Measurements from ENCODE around the gene DENND1B. TPM values are rescaled to one million over a fixed set of nuclear protein-coding genes. Genes with fewer than 3 reads are reported as not detected.

The DENND1B gene
- total and polyA plus RNA-seq, 2 experiments from 2014 or later = 3.7 to 18.6 TPM

GRCh38 chr1:197567442-197567841 lies 207.8 kb downstream of the DENND1B start:
- Histone ChIP-seq H3K4me3 (no peak overlapping the region), H3K27me3 (no peaks in the 10 kb centered on the region), H3K4me1 (ENCODE audit: insufficient read depth) (no peaks in the 10 kb centered on the region), H3K79me2 (no peaks in the 10 kb centered on the region), H3K36me3 (replicated peaks; ENCODE audit: insufficient read depth, low read depth) (no peaks in the 10 kb centered on the region), H3K4me2 (no peak overlapping the region), H4K20me1 (ENCODE audit: insufficient read depth, poor library complexity, severe bottlenecking) (no peaks in the 10 kb centered on the region), H3K9me3 (ENCODE audit: low read depth) (peaks cover 3% of the 10 kb centered on the region), H3K27ac (no peak overlapping the region), H2AFZ (no peak overlapping the region), H3K9me2 (replicated peaks; ENCODE audit: insufficient read depth) (no peaks in the 10 kb centered on the region)
- TF ChIP-seq EZH2 (IDR thresholded peaks at IDR 0.05; ENCODE audit: borderline replicate concordance) = no peak
- TF ChIP-seq CTCF (IDR thresholded peaks at IDR 0.05; ENCODE audit: poor library complexity) = no peak
- no peak for TF ChIP-seq EZH2phosphoT487 (IDR thresholded peaks at IDR 0.05; ENCODE audit: low read depth, severe bottlenecking, unreplicated experiment)
- WGBS (ENCODE audit: low lambda C conversion rate, missing lambda C conversion rate) = 94% methylated on average over 2 of the region's 2 CpGs
- no peak for DNase-seq (ENCODE audit: low spot score)

- Histone ChIP-seq H3K9me2 (replicated peaks; ENCODE audit: insufficient read depth) (no peaks in the 10 kb centered on the region), H2AFZ (no peak overlapping the region), H3K27ac (no peak overlapping the region), H3K4me3 (no peak overlapping the region), H3K4me2 (no peak overlapping the region), H3K9me3 (ENCODE audit: low read depth) (no peaks in the 10 kb centered on the region), H4K20me1 (ENCODE audit: insufficient read depth, poor library complexity, severe bottlenecking) (no peaks in the 10 kb centered on the region), H3K27me3 (no peaks in the 10 kb centered on the region), H3K36me3 (replicated peaks; ENCODE audit: insufficient read depth, low read depth) (no peaks in the 10 kb centered on the region), H3K4me1 (ENCODE audit: insufficient read depth) (no peaks in the 10 kb centered on the region), H3K79me2 (no peaks in the 10 kb centered on the region)
- 91% methylated on average over 2 of the region's 2 CpGs for whole genome bisulfite sequencing (ENCODE audit: low lambda C conversion rate, missing lambda C conversion rate)
- TF ChIP-seq EZH2phosphoT487 (IDR thresholded peaks at IDR 0.05; ENCODE audit: low read depth, severe bottlenecking, unreplicated experiment) (no peak), EZH2 (IDR thresholded peaks at IDR 0.05; ENCODE audit: borderline replicate concordance) (no peak), CTCF (IDR thresholded peaks at IDR 0.05; ENCODE audit: poor library complexity) (no peak)
- no peak for DNase-seq (ENCODE audit: low spot score)
Observed at GRCh38 chr1:197561041-197561440, 214.2 kb downstream of the DENND1B start.

- H3K9me2 ChIP-seq (replicated peaks; ENCODE audit: insufficient read depth) = no peaks in the 10 kb centered on the region
- 95% methylated on average over 1 of the region's 1 CpG for WGBS (ENCODE audit: low lambda C conversion rate, missing lambda C conversion rate)
- H3K36me3 ChIP-seq (replicated peaks; ENCODE audit: insufficient read depth, low read depth) = no peaks in the 10 kb centered on the region
- no peak overlapping the region for H2AFZ ChIP-seq
- no peak for DNase-seq (ENCODE audit: low spot score)
- no peak overlapping the region for H3K27ac ChIP-seq
- H4K20me1 ChIP-seq (ENCODE audit: insufficient read depth, poor library complexity, severe bottlenecking) = no peaks in the 10 kb centered on the region
- no peaks in the 10 kb centered on the region for H3K27me3 ChIP-seq
- H3K4me1 ChIP-seq (ENCODE audit: insufficient read depth) = no peaks in the 10 kb centered on the region
- no peaks in the 10 kb centered on the region for H3K9me3 ChIP-seq (ENCODE audit: low read depth)
- H3K4me3 ChIP-seq = no peak overlapping the region
- TF ChIP-seq EZH2 (IDR thresholded peaks at IDR 0.05; ENCODE audit: borderline replicate concordance) (no peak), EZH2phosphoT487 (IDR thresholded peaks at IDR 0.05; ENCODE audit: low read depth, severe bottlenecking, unreplicated experiment) (no peak), CTCF (IDR thresholded peaks at IDR 0.05; ENCODE audit: poor library complexity) (no peak)
- H3K79me2 ChIP-seq = no peaks in the 10 kb centered on the region
- H3K4me2 ChIP-seq = no peak overlapping the region
Observed at GRCh38 chr1:197559655-197560054, 215.6 kb downstream of the DENND1B start.

GRCh38 chr1:197559244-197559643 lies 216.0 kb downstream of the DENND1B start:
- no peak for TF ChIP-seq EZH2phosphoT487 (IDR thresholded peaks at IDR 0.05; ENCODE audit: low read depth, severe bottlenecking, unreplicated experiment)
- no peak for TF ChIP-seq EZH2 (IDR thresholded peaks at IDR 0.05; ENCODE audit: borderline replicate concordance)
- no peak for TF ChIP-seq CTCF (IDR thresholded peaks at IDR 0.05; ENCODE audit: poor library complexity)
- H3K9me2 ChIP-seq (replicated peaks; ENCODE audit: insufficient read depth) = no peaks in the 10 kb centered on the region
- DNase-seq (ENCODE audit: low spot score) = no peak
- H3K4me3 ChIP-seq = no peak overlapping the region
- WGBS (ENCODE audit: low lambda C conversion rate, missing lambda C conversion rate) = 88% methylated on average over 1 of the region's 1 CpG
- H4K20me1 ChIP-seq (ENCODE audit: insufficient read depth, poor library complexity, severe bottlenecking) = no peaks in the 10 kb centered on the region
- H3K9me3 ChIP-seq (ENCODE audit: low read depth) = no peaks in the 10 kb centered on the region
- H3K36me3 ChIP-seq (replicated peaks; ENCODE audit: insufficient read depth, low read depth) = no peaks in the 10 kb centered on the region
- no peak overlapping the region for H2AFZ ChIP-seq
- H3K4me1 ChIP-seq (ENCODE audit: insufficient read depth) = no peaks in the 10 kb centered on the region
- no peak overlapping the region for H3K27ac ChIP-seq
- no peaks in the 10 kb centered on the region for H3K27me3 ChIP-seq
- no peaks in the 10 kb centered on the region for H3K79me2 ChIP-seq
- H3K4me2 ChIP-seq = no peak overlapping the region
